Measurements from ENCODE around the gene ZNF416. TPM values are rescaled to one million over a fixed set of nuclear protein-coding genes. Genes with fewer than 3 reads are reported as not detected.
A peak's percentile ranks its signal among the peaks of the same experiment; 100 is the strongest.

The ZNF416 gene
- 1 to 10 TPM; 5.9 to 6.6 TPM for total RNA-seq
- polyA plus RNA-seq = 6.3 TPM

DNA sequence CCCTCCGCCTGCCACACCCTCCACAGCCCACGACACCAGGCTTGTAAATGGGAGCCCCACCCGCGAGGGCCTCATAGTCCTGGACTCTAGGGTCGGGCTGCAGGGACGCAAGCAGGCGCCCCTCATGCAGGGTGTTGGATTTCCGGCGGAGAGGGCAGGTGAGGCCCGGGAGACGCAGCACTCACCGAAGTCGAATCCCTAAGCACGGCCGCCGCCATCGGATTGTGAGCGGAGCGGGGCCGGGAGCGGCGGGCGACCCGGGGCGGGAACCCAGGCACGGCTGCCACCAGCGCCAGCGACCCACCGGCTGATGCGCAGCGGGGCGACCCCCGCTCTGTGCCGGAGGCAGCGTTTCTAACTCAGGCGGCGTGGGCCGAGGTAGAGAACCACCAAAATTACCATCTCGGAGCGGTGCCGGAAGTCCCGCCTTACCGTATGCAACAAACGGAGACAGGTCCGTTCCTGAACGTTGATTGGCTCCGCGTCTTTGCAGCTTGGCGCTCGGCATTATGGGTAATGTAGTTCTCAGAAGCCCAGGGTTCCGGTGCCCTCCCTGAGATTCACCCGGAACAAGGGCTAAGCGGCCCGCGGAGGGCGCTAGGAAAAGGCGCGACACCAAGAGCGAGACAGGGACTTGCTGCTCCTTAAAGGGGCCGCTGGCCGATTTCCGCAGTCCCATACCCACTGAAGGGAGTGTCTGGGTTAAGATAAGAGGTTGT is at the start of gene ZNF416:
Gene ZNF416, minus strand, starts transcription at position 425 of the 719 bp plus-strand sequence. Its CDS starts 207 bp downstream, at position 218.
- Histone ChIP-seq H3K36me3 (ENCODE audit: insufficient read depth, low read length) (peaks cover 33% of the 10 kb centered on the region), H3K27me3 (ENCODE audit: insufficient read depth, low read length, poor library complexity, severe bottlenecking) (no peaks in the 10 kb centered on the region), H3K4me1 (ENCODE audit: insufficient read depth, low read length) (peaks cover 24% of the 10 kb centered on the region), H3K9me3 (ENCODE audit: low read length) (peaks cover 50% of the 10 kb centered on the region), H3K27ac (ENCODE audit: low read depth, low read length) (peak within 1 kb of the TSS; percentile 41), H3K4me3 (ENCODE audit: low read length) (peak within 1 kb of the TSS; percentile 83)
- Mint-ChIP-seq H3K4me1 (peaks cover 26 to 33% (median 30%) of the 10 kb centered on the region in 3 donors), H3K36me3 (peaks cover 38 to 64% (median 42%) of the 10 kb centered on the region in 3 donors), H3K9me3 (peaks cover 16 to 68% (median 54%) of the 10 kb centered on the region in 5 donors), H3K27ac (peak within 1 kb of the TSS; percentile 70 to 91 (median 86)), H3K4me3 (peak within 1 kb of the TSS; percentile 80 to 93 (median 86)), H3K27me3 (peaks cover 0 to 2% of the 10 kb centered on the region in 2 donors)
- DNase-seq = peak; percentile 90 to 98 (median 95)
- CTCF ChIA-PET = interaction anchor here (0.6 to 1.2 kb wide), 2 partner anchors 23 to 240 kb away, joined by 3 read pairs; no protein-coding TSS in a partner anchor
- POLR2A ChIA-PET = interaction anchor here (0.6 to 1.4 kb wide), 4 partner anchors 21 to 803 kb away, joined by 3 to 4 read pairs (median 4); partner anchors contain the start of genes ZNF530, ZNF548 and ZNF551

DNA sequence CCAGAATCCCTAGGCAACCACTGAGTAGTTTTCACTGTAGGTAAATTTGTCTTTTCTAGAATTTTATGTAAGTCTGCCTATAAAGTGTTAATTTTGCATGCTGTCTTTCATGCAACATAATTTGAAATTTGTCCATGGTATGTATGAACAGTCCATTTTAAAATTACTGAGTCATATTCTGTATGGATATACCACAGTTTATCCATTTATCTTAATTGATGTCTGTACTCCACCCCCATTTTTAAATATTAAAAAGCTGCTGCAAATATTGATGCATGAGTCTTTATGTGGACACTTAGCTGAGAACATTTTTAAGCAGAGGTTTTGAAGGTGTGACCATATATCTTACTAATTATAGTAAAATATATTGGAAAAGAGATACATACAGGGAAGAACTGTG is 44.4 kb upstream of the ZNF416 start:
- H3K27ac ChIP-seq (ENCODE audit: low read depth, low read length) = no peak overlapping the region
- Mint-ChIP-seq H3K4me3 (no peak overlapping the region), H3K9me3 (peaks cover 48 to 95% (median 90%) of the 10 kb centered on the region in 5 donors), H3K27me3 (peaks cover 0 to 1% of the 10 kb centered on the region in 2 donors), H3K4me1 (peaks cover 3 to 9% (median 4%) of the 10 kb centered on the region in 3 donors), H3K27ac (no peak overlapping the region), H3K36me3 (peaks cover 34 to 62% (median 59%) of the 10 kb centered on the region in 3 donors)
- ChIA-PET CTCF (no interaction called here), POLR2A (interaction anchor here (0.7 kb wide), 1 partner anchor 251 kb away, joined by 4 read pairs; no protein-coding TSS in a partner anchor)
- DNase-seq = no peak
- no peaks in the 10 kb centered on the region for H3K27me3 ChIP-seq (ENCODE audit: insufficient read depth, low read length, poor library complexity, severe bottlenecking)
- H3K4me3 ChIP-seq (ENCODE audit: low read length) = no peak overlapping the region
- H3K36me3 ChIP-seq (ENCODE audit: insufficient read depth, low read length) = peaks cover 31% of the 10 kb centered on the region
- H3K9me3 ChIP-seq (ENCODE audit: low read length) = peaks cover 74% of the 10 kb centered on the region
- no peaks in the 10 kb centered on the region for H3K4me1 ChIP-seq (ENCODE audit: insufficient read depth, low read length)

DNA sequence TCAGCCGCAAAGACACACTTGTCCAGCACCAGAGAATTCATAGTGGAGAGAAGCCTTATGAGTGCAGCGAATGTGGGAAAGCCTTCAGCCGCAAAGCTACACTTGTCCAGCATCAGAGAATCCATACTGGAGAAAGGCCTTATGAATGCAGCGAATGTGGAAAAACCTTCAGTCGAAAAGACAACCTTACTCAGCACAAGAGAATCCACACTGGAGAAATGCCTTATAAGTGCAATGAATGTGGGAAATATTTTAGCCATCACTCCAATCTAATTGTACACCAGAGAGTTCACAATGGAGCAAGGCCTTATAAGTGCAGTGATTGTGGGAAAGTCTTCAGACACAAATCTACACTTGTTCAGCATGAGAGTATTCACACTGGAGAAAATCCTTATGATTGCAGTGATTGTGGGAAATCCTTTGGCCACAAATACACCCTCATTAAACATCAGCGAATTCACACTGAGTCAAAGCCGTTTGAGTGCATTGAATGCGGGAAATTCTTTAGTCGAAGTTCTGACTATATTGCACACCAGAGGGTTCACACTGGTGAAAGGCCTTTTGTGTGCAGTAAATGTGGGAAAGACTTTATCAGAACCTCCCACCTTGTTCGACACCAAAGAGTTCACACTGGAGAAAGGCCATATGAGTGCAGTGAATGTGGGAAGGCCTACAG is 42.1 kb upstream of the ZNF416 start:
- Histone ChIP-seq H3K27me3 (ENCODE audit: insufficient read depth, low read length, poor library complexity, severe bottlenecking) (no peaks in the 10 kb centered on the region), H3K4me1 (ENCODE audit: insufficient read depth, low read length) (no peaks in the 10 kb centered on the region), H3K36me3 (ENCODE audit: insufficient read depth, low read length) (peaks cover 53% of the 10 kb centered on the region), H3K4me3 (ENCODE audit: low read length) (peak overlapping the region; percentile 18), H3K9me3 (ENCODE audit: low read length) (peaks cover 97% of the 10 kb centered on the region), H3K27ac (ENCODE audit: low read depth, low read length) (no peak overlapping the region)
- H3K27ac Mint-ChIP-seq = no peak overlapping the region
- peaks cover 48 to 85% (median 82%) of the 10 kb centered on the region in 3 donors for H3K36me3 Mint-ChIP-seq
- H3K4me3 Mint-ChIP-seq = no peak overlapping the region
- DNase-seq = no peak
- ChIA-PET POLR2A (no interaction called here), CTCF (no interaction called here)
- peaks cover 61 to 100% (median 97%) of the 10 kb centered on the region in 5 donors for H3K9me3 Mint-ChIP-seq
- H3K27me3 Mint-ChIP-seq = peaks cover 0 to 1% of the 10 kb centered on the region in 2 donors
- H3K4me1 Mint-ChIP-seq = peaks cover 17 to 23% (median 22%) of the 10 kb centered on the region in 3 donors

DNA sequence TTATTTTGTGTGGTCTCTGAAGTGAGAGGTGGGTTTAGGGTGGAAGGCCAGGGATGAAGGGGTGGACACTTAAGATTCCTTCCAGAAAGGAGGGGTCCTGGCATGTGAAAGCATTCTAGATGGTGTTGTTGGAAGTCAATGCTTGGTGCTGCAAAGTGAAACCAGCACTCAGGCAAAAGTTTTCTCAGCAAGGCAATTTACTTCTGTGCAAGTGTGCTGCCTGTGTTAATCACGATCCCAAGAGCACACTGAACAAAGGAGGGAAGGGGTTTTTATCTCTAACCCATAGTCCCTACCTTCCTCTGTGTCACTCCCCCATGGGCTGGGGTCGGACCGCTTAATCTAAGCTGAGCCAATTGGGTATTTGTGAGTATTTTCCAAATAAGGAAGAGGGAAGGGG is 36.6 kb upstream of the ZNF416 start:
- no peak for DNase-seq
- no peak overlapping the region for H3K27ac ChIP-seq (ENCODE audit: low read depth, low read length)
- Mint-ChIP-seq H3K4me3 (peak overlapping the region; percentile 91 to 98 (median 92)), H3K27me3 (peaks cover 0 to 1% of the 10 kb centered on the region in 2 donors), H3K27ac (peak overlapping the region in 3 of 8 donors; percentile 74 to 90 (median 75)), H3K9me3 (peaks cover 53 to 80% (median 74%) of the 10 kb centered on the region in 5 donors), H3K36me3 (peaks cover 49 to 73% (median 64%) of the 10 kb centered on the region in 3 donors), H3K4me1 (peaks cover 37 to 45% (median 44%) of the 10 kb centered on the region in 3 donors)
- CTCF ChIA-PET = no interaction called here
- peak overlapping the region; percentile 62 for H3K4me3 ChIP-seq (ENCODE audit: low read length)
- peaks cover 46% of the 10 kb centered on the region for H3K36me3 ChIP-seq (ENCODE audit: insufficient read depth, low read length)
- H3K27me3 ChIP-seq (ENCODE audit: insufficient read depth, low read length, poor library complexity, severe bottlenecking) = no peaks in the 10 kb centered on the region
- peaks cover 17% of the 10 kb centered on the region for H3K4me1 ChIP-seq (ENCODE audit: insufficient read depth, low read length)
- POLR2A ChIA-PET = interaction anchor here (0.6 to 1.3 kb wide), 3 partner anchors 32 to 203 kb away, joined by 3 read pairs; partner anchors contain the start of gene ZNF154
- peaks cover 58% of the 10 kb centered on the region for H3K9me3 ChIP-seq (ENCODE audit: low read length)

DNA sequence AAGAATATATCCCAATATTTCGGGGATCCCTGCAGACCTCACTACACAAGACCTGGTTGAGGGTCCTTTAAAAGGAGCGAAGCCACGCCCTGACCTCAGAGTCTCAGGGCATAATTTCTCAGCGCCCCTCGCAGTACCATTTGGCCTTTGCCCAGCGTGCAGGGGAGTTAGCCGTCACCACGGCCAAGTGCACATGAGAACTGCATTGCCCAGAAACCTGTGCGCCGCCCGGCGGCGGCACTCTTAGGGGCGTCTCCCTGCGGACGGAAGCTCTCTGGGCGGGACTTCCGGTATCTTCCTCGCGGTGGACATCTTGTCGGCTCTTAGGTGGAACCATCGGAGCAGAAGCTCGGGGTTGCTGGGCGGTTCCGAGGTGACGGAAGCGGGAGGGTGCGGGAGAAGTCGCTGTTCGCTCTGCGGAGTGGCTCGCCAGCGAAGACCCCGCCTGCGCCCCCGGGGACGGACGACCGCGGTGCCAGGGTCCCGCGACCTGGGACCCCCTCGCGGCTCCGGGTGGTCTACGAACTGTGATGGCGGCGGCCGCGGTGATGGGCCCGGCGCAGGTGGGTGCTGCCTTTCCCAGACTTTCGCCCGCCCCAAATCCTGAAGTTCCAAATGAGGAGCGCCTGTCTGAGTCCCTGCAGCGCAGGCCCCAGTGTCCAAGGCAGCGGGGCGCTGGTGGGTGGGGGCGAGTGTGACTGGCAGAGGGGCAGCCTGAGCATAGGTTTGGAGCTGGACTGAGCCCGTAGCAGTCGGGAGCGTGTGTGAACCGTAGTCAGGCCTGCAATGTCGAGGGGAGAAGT is 35.4 kb upstream of the ZNF416 start, which contains the start of gene ZNF134:
Gene ZNF134, plus strand, starts transcription at position 302 of the 803 bp plus-strand sequence. CDS start 5,227 bp downstream, outside the sequence.
- peaks cover 46% of the 10 kb centered on the region for H3K9me3 ChIP-seq (ENCODE audit: low read length)
- H3K4me1 Mint-ChIP-seq = peaks cover 35 to 44% (median 39%) of the 10 kb centered on the region in 3 donors
- POLR2A ChIA-PET = interaction anchor here (0.6 to 1.6 kb wide), 8 partner anchors 9 to 441 kb away, joined by 3 to 8 read pairs (median 4); partner anchors contain the start of genes ZIK1, ZNF154, ZNF211 and ZNF417

DNA sequence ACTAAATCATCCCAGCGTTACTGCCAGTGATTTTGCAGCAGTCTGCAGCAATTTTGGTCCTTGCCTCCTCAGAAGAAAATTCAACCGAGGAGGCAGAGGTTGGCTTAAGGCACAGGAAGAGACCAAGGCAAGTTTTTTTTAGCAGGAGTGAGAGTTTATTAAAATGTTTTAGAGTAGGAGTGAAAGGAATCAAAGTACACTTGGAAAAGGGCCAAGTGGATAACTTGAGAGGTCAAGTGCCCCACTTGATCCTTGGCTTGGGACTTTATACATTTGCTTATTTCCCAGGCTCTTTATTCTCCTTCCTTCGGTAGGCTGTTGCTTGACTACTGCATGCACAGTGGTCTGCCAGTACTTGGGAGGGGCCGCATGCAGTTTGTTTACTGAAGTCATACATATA is 32.4 kb upstream of the ZNF416 start:
- H3K9me3 ChIP-seq (ENCODE audit: low read length) = peaks cover 31% of the 10 kb centered on the region
- no peaks in the 10 kb centered on the region for H3K27me3 Mint-ChIP-seq
- H3K4me3 Mint-ChIP-seq = peak overlapping the region in 1 of 7 donors; percentile 27
- H3K27me3 ChIP-seq (ENCODE audit: insufficient read depth, low read length, poor library complexity, severe bottlenecking) = no peaks in the 10 kb centered on the region
- CTCF ChIA-PET = no interaction called here
- H3K4me3 ChIP-seq (ENCODE audit: low read length) = no peak overlapping the region
- H3K36me3 Mint-ChIP-seq = peaks cover 19 to 55% (median 42%) of the 10 kb centered on the region in 3 donors
- DNase-seq = no peak
- peaks cover 21 to 74% (median 56%) of the 10 kb centered on the region in 5 donors for H3K9me3 Mint-ChIP-seq
- peaks cover 10% of the 10 kb centered on the region for H3K36me3 ChIP-seq (ENCODE audit: insufficient read depth, low read length)
- H3K4me1 Mint-ChIP-seq = peaks cover 19 to 25% (median 23%) of the 10 kb centered on the region in 3 donors
- H3K4me1 ChIP-seq (ENCODE audit: insufficient read depth, low read length) = peaks cover 17% of the 10 kb centered on the region
- POLR2A ChIA-PET = no interaction called here
- no peak overlapping the region for H3K27ac Mint-ChIP-seq
- no peak overlapping the region for H3K27ac ChIP-seq (ENCODE audit: low read depth, low read length)

More for the DNA sequence above, 35.4 kb upstream of the ZNF416 start, which contains the start of gene ZNF134:
- H3K36me3 ChIP-seq (ENCODE audit: insufficient read depth, low read length) = peaks cover 34% of the 10 kb centered on the region
- Mint-ChIP-seq H3K4me3 (peak within 1 kb of the TSS; percentile 91 to 98 (median 92)), H3K27me3 (peaks cover 0 to 1% of the 10 kb centered on the region in 2 donors), H3K27ac (peak within 1 kb of the TSS; percentile 60 to 96 (median 88)), H3K9me3 (peaks cover 42 to 74% (median 64%) of the 10 kb centered on the region in 5 donors), H3K36me3 (peaks cover 37 to 61% (median 52%) of the 10 kb centered on the region in 3 donors)
- CTCF ChIA-PET = interaction anchor here (1.1 to 1.8 kb wide), 2 partner anchors 19 to 31 kb away, joined by 3 to 9 read pairs; partner anchors contain the start of genes ZIK1 and ZNF211
- peak; percentile 78 to 93 (median 83) for DNase-seq
- peaks cover 17% of the 10 kb centered on the region for H3K4me1 ChIP-seq (ENCODE audit: insufficient read depth, low read length)
- H3K27ac ChIP-seq (ENCODE audit: low read depth, low read length) = peak within 1 kb of the TSS; percentile 65
- no peaks in the 10 kb centered on the region for H3K27me3 ChIP-seq (ENCODE audit: insufficient read depth, low read length, poor library complexity, severe bottlenecking)
- peak within 1 kb of the TSS; percentile 62 for H3K4me3 ChIP-seq (ENCODE audit: low read length)

DNA sequence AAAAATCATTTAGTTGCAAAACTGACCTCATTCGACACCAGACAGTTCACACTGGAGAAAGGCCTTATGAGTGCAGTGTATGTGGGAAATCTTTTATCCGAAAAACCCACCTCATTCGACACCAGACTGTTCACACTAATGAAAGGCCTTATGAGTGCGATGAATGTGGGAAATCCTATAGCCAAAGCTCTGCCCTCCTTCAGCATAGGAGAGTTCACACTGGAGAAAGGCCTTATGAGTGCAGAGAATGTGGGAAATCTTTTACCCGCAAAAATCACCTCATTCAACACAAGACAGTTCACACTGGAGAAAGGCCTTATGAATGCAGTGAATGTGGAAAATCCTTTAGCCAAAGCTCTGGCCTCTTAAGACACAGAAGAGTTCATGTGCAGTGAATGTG is 28.2 kb upstream of the ZNF416 start:
- Mint-ChIP-seq H3K27ac (peak overlapping the region in 1 of 8 donors; percentile 33), H3K4me1 (peaks cover 1 to 6% (median 2%) of the 10 kb centered on the region in 3 donors), H3K4me3 (no peak overlapping the region), H3K9me3 (peaks cover 11 to 88% (median 69%) of the 10 kb centered on the region in 5 donors), H3K36me3 (peaks cover 40 to 73% (median 57%) of the 10 kb centered on the region in 3 donors), H3K27me3 (no peaks in the 10 kb centered on the region)
- Histone ChIP-seq H3K27me3 (ENCODE audit: insufficient read depth, low read length, poor library complexity, severe bottlenecking) (no peaks in the 10 kb centered on the region), H3K36me3 (ENCODE audit: insufficient read depth, low read length) (peaks cover 30% of the 10 kb centered on the region), H3K27ac (ENCODE audit: low read depth, low read length) (no peak overlapping the region), H3K4me3 (ENCODE audit: low read length) (no peak overlapping the region), H3K4me1 (ENCODE audit: insufficient read depth, low read length) (no peaks in the 10 kb centered on the region), H3K9me3 (ENCODE audit: low read length) (peaks cover 39% of the 10 kb centered on the region)
- no peak for DNase-seq
- ChIA-PET POLR2A (no interaction called here), CTCF (no interaction called here)

Measured in CD8-positive, alpha-beta memory T cell (primary cell).